Lower lobe of right lung (tissue), 2 donors: Measurements from ENCODE around the gene DDAH1. TPM values are rescaled to one million over a fixed set of nuclear protein-coding genes. Genes with fewer than 3 reads are reported as not detected.

Experiments
- ATAC-seq, 2 donors: fragments of 200-7000 bp; cut with Tn5 transposase; one replicate each; pipeline ENCODE4 v1.9.1; 2020 to 2022; ENCODE audit warnings: mild to moderate bottlenecking in 2 of 2, moderate library complexity in 2 of 2
- DNase-seq: peaks from one replicate; pipeline ENCODE4 v3.0.0-alpha.2; 2020
- H3K27ac ChIP-seq: fragments of 200-600 bp; one replicate; pipeline ENCODE4 v1.8.0; 2022
- H3K27me3 ChIP-seq: fragments of 200-600 bp; one replicate; pipeline ENCODE4 v1.8.0; 2022; ENCODE audit warnings: low read depth
- H3K36me3 ChIP-seq: fragments of 200-600 bp; one replicate; pipeline ENCODE4 v1.8.0; 2022; ENCODE audit warnings: mild to moderate bottlenecking
- H3K4me1 ChIP-seq: fragments of 200-600 bp; one replicate; pipeline ENCODE4 v1.8.0; 2022
- H3K4me3 ChIP-seq: fragments of 200-600 bp; one replicate; pipeline ENCODE4 v1.8.0; 2022; ENCODE audit warnings: mild to moderate bottlenecking
- H3K9me3 ChIP-seq: fragments of 200-600 bp; one replicate; pipeline ENCODE4 v1.8.0; 2022
- intact Hi-C: fragments of 100-400 bp; cut with DNase I; formaldehyde crosslinking; loops from one replicate; pipeline ENCODE4 v1.11.0; 2022
- total RNA-seq: library from RNA; stranded (reverse); fragmentation: NEBNext Ultra II Directional; extraction: Animal tissue kit (Norgen Biotek cat#: 25700); gene quantifications from one replicate; pipeline ENCODE4 v1.2.1, GENCODE V29; 2021
- TF ChIP-seq, protein P1 (sequence below): fragments of 200-600 bp; IDR thresholded peaks from one replicate; pipeline ENCODE4 v1.8.0; 2022; ENCODE audit warnings: antibody characterized with exemption, mild to moderate bottlenecking
- donor health status: DM: no; HTN: yes; CAD: no; lungs with severe emphysema.

The DDAH1 gene
- total RNA-seq, 1 donor from 2014 or later: 48.4 TPM

- Histone ChIP-seq H3K4me1 (peaks cover 61% of the 10 kb centered on the region), H3K27me3 (no peaks in the 10 kb centered on the region), H3K4me3 (no peak overlapping the region), H3K36me3 (peaks cover 36% of the 10 kb centered on the region), H3K9me3 (no peaks in the 10 kb centered on the region), H3K27ac (no peak overlapping the region)
- intact Hi-C loops: no loop called here
- DNase-seq (no peak), ATAC-seq (no peak)
- TF ChIP-seq, protein P1, sequence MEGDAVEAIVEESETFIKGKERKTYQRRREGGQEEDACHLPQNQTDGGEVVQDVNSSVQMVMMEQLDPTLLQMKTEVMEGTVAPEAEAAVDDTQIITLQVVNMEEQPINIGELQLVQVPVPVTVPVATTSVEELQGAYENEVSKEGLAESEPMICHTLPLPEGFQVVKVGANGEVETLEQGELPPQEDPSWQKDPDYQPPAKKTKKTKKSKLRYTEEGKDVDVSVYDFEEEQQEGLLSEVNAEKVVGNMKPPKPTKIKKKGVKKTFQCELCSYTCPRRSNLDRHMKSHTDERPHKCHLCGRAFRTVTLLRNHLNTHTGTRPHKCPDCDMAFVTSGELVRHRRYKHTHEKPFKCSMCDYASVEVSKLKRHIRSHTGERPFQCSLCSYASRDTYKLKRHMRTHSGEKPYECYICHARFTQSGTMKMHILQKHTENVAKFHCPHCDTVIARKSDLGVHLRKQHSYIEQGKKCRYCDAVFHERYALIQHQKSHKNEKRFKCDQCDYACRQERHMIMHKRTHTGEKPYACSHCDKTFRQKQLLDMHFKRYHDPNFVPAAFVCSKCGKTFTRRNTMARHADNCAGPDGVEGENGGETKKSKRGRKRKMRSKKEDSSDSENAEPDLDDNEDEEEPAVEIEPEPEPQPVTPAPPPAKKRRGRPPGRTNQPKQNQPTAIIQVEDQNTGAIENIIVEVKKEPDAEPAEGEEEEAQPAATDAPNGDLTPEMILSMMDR: no peak
Measured at GRCh38 chr1:85273397-85273796, 191.6 kb downstream of the DDAH1 start.

DNA sequence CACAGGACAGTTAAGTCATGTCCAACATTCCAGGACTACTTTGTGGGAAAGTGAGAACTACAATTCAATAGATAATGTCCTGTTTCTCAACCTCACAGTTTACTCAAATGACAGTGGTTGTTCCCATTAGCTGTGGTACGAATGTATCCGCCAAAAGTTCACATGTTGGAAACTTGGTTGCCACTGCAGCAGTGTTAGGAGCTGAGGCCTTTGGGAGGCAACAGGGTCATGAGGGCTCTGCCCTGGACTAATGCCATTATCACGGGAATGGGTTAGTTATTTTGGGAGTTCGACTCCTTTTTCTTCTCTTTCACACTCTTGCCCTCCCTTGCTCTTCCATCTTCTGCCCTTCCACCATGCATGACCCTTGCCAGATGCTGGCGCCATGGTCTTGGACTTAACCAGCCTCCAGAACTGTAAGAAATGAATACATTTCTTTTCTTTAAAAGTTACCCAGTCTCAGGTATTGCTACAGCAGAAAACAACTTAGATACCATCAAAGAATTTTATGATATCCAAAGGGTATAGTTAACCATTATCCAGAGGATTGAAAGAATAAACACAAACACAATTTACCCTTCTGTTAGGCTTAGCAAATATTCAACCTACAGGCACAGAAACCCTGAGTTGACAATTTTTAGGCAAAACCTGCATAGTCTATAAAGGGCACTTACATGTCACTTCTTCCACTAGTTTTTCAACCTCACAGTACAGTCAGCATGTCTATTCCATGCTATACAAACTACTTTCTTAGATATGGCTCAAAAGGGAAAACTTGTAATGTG is 196.0 kb downstream of the DDAH1 start:
- intact Hi-C loops: no loop called here
- Histone ChIP-seq H3K4me3 (no peak overlapping the region), H3K4me1 (peaks cover 35% of the 10 kb centered on the region), H3K27me3 (no peaks in the 10 kb centered on the region), H3K9me3 (no peaks in the 10 kb centered on the region), H3K27ac (no peak overlapping the region), H3K36me3 (peaks cover 67% of the 10 kb centered on the region)
- TF ChIP-seq, protein P1: no peak
- DNase-seq (no peak), ATAC-seq (no peak)

Other genes with a start within 250 kb of the DDAH1 start
- 23.4 TPM for gene C1orf52, start 205.5 kb downstream of the DDAH1 start, total RNA-seq
- gene BCL10, start 188.5 kb downstream of the DDAH1 start, total RNA-seq: 27.4 TPM
- 74.3 TPM for gene CCN1, start 115.6 kb upstream of the DDAH1 start, total RNA-seq
- 11.3 TPM for gene ZNHIT6, start 243.3 kb upstream of the DDAH1 start, total RNA-seq